Body of pancreas (tissue), 4 donors: ENCODE data around the gene PEAR1. TPM values are rescaled to one million over a fixed set of nuclear protein-coding genes. Genes with fewer than 3 reads are reported as not detected.

Experiments used
- ATAC-seq: fragments of 150-250 bp; one replicate; pipeline ENCODE4 v1.9.1; 2016
- DNase-seq, 4 donors: peaks; one replicate each; pipeline ENCODE4 v3.0.0-alpha.2; 2019
- H3K27ac ChIP-seq, 4 donors: fragments of 200-600 bp; sonication (generic); 1 replicate in 3 of 4; 2 replicates in 1 of 4; pipeline versions ENCODE4 v1.5.1 to v1.6.1; 2016 to 2019; ENCODE audit warnings: mild to moderate bottlenecking in 1 of 4, mixed read lengths in 1 of 4, moderate library complexity in 1 of 4
- H3K27me3 ChIP-seq, 2 donors: fragments of 200-600 bp; sonication (generic); one replicate each; pipeline ENCODE4 v1.6.0; 2016; ENCODE audit warnings: mild to moderate bottlenecking in 1 of 2
- H3K36me3 ChIP-seq, 2 donors: fragments of 200-600 bp; sonication (generic); replicated peaks in 1 of 2; 2 replicates each; pipeline ENCODE4 v1.5.1; 2016; ENCODE audit warnings: low read depth in 2 of 2; ENCODE audit not compliant: insufficient read depth in 1 of 2
- H3K4me1 ChIP-seq: fragments of 200-600 bp; sonication (generic); one replicate; pipeline ENCODE4 v1.6.0; 2016
- H3K4me3 ChIP-seq, 2 donors: fragments of 200-600 bp; sonication (generic); 1 replicate in 1 of 2; 2 replicates in 1 of 2; pipeline ENCODE4 v1.5.1; 2016 to 2019
- H3K9me3 ChIP-seq, 3 donors: fragments of 200-600 bp; sonication (generic); 1 replicate in 2 of 3; 2 replicates in 1 of 3; pipeline ENCODE4 v1.5.1; 2016
- CTCF ChIP-seq, 7 experiments: fragments of 450-650 bp in 4 of 7; fragments of 200-600 bp in 3 of 7; sonication (generic) in 3 of 7; IDR thresholded peaks; one replicate each; pipeline ENCODE4 v1.5.1; 2016 to 2019; ENCODE audit warnings: antibody characterized with exemption in 7 of 7
- POLR2A ChIP-seq, 3 donors: fragments of 450-650 bp; IDR thresholded peaks; one replicate each; pipeline ENCODE4 v1.6.1; 2016; ENCODE audit warnings: antibody characterized with exemption in 3 of 3, mild to moderate bottlenecking in 2 of 3
- WGBS, 2 donors: methylation state at CpG; one replicate each; pipeline ENCODE4 v1.1.5; 2017; 5-methylcytosine and 5-hydroxymethylcytosine counted together
- intact Hi-C: fragments of 100-400 bp; cut with DNase I; formaldehyde crosslinking; loops from one replicate; pipeline ENCODE4 v1.15.1; 2023
- total RNA-seq, 2 donors: library from RNA; depleted of rRNA; stranded (reverse); fragments of >200 nt; gene quantifications; one replicate each; pipeline ENCODE4 v1.1.0, GENCODE V29; 2016

Gene PEAR1
- total RNA-seq, 2 donors from 2014 or later = 5.2 to 7.6 TPM

GRCh38 chr1:156901966-156902915, 8.7 kb downstream of the PEAR1 start:
- no peaks in the 10 kb centered on the region for H3K27me3 ChIP-seq
- no peak for DNase-seq
- TF ChIP-seq CTCF (IDR thresholded peaks at IDR 0.05) = no peak
- no peak for TF ChIP-seq POLR2A (IDR thresholded peaks at IDR 0.05)
- no peak for ATAC-seq
- no peaks in the 10 kb centered on the region for H3K36me3 ChIP-seq
- intact Hi-C loops = no loop called here
- 56 to 58% methylated on average over 22 of the region's 23 CpGs for WGBS, 2 donors
- no peaks in the 10 kb centered on the region for H3K9me3 ChIP-seq
- no peak overlapping the region for H3K4me3 ChIP-seq
- H3K27ac ChIP-seq = no peak overlapping the region
- H3K4me1 ChIP-seq = peaks cover 5% of the 10 kb centered on the region

- 57 to 64% methylated on average over 11 to 14 of the region's 15 CpGs for WGBS, 2 donors
- DNase-seq (no peak), ATAC-seq (no peak)
- no peak overlapping the region for H3K4me3 ChIP-seq
- intact Hi-C loops = no loop called here
- no peaks in the 10 kb centered on the region for H3K9me3 ChIP-seq
- H3K36me3 ChIP-seq = no peaks in the 10 kb centered on the region
- no peak for TF ChIP-seq CTCF (IDR thresholded peaks at IDR 0.05)
- TF ChIP-seq POLR2A (IDR thresholded peaks at IDR 0.05) = no peak
- H3K27me3 ChIP-seq = no peaks in the 10 kb centered on the region
- no peak overlapping the region for H3K27ac ChIP-seq
- peaks cover 16% of the 10 kb centered on the region for H3K4me1 ChIP-seq
Observed at GRCh38 chr1:156903328-156904091, 10.0 kb downstream of the PEAR1 start.

- ATAC-seq (no peak), DNase-seq (no peak)
- peaks cover 19% of the 10 kb centered on the region for H3K4me1 ChIP-seq
- no peaks in the 10 kb centered on the region for H3K36me3 ChIP-seq
- H3K27ac ChIP-seq = no peak overlapping the region
- intact Hi-C loops = no loop called here
- TF ChIP-seq CTCF (IDR thresholded peaks at IDR 0.05) (no peak), POLR2A (IDR thresholded peaks at IDR 0.05) (no peak)
- WGBS, 2 donors = 69 to 73% methylated on average over 15 to 19 of the region's 19 CpGs
- no peaks in the 10 kb centered on the region for H3K9me3 ChIP-seq
- no peak overlapping the region for H3K4me3 ChIP-seq
- no peaks in the 10 kb centered on the region for H3K27me3 ChIP-seq
Observed at GRCh38 chr1:156904187-156904959, 10.9 kb downstream of the PEAR1 start.

- no peaks in the 10 kb centered on the region for H3K27me3 ChIP-seq
- no peaks in the 10 kb centered on the region for H3K9me3 ChIP-seq
- no peaks in the 10 kb centered on the region for H3K36me3 ChIP-seq
- WGBS, 2 donors = 80 to 83% methylated on average over 11 to 16 of the region's 16 CpGs
- H3K27ac ChIP-seq = no peak overlapping the region
- intact Hi-C loops = no loop called here
- H3K4me1 ChIP-seq = peaks cover 19% of the 10 kb centered on the region
- no peak for ATAC-seq
- no peak for TF ChIP-seq POLR2A (IDR thresholded peaks at IDR 0.05)
- no peak for TF ChIP-seq CTCF (IDR thresholded peaks at IDR 0.05)
- DNase-seq = no peak
- H3K4me3 ChIP-seq = no peak overlapping the region
Observed at GRCh38 chr1:156905176-156905575, 11.7 kb downstream of the PEAR1 start.
